GM21447 (cell line): Measurements from ENCODE around the gene MARCKS.
"Not testable (repeated sequence)": the region's sequence is repeated elsewhere in the genome, so short reads cannot be mapped to it uniquely, and the experiment has no call there.

Experiments used
- ATAC-seq: cut with Tn5 transposase; IDR thresholded peaks from one replicate; pipeline ENCODE4 v1.9.1; 2021; ENCODE audit not compliant: unreplicated experiment

MARCKS gene

GRCh38 chr6:113882336-113883022 is 25.3 kb downstream of the MARCKS start:
- no peak for ATAC-seq

- ATAC-seq, result no peak
Observed at GRCh38 chr6:113884011-113884410, 26.9 kb downstream of the MARCKS start.

- ATAC-seq, result no peak
Observed at GRCh38 chr6:113886512-113886911, 29.4 kb downstream of the MARCKS start.

- no peak for ATAC-seq
Observed at GRCh38 chr6:113888493-113888892, 31.3 kb downstream of the MARCKS start.

GRCh38 chr6:113888956-113889630 is 31.9 kb downstream of the MARCKS start:
- ATAC-seq, result no peak

- ATAC-seq, result no peak
Observed at GRCh38 chr6:113893451-113893850, 36.3 kb downstream of the MARCKS start.

- ATAC-seq, result no peak
Observed at GRCh38 chr6:113893866-113894265, 36.7 kb downstream of the MARCKS start.

GRCh38 chr6:113894712-113895674 is 37.8 kb downstream of the MARCKS start:
- ATAC-seq, result no peak

GRCh38 chr6:113901482-113901881 is 44.3 kb downstream of the MARCKS start:
- ATAC-seq, result no peak

GRCh38 chr6:113903666-113904330 is 46.7 kb downstream of the MARCKS start:
- no peak for ATAC-seq

- ATAC-seq, result no peak
Observed at GRCh38 chr6:113907102-113907815, 50.1 kb downstream of the MARCKS start.

GRCh38 chr6:113908801-113909200 is 51.7 kb downstream of the MARCKS start:
- no peak for ATAC-seq

GRCh38 chr6:113909224-113909856 is 52.2 kb downstream of the MARCKS start:
- no peak for ATAC-seq

- not testable (repeated sequence) for ATAC-seq
Observed at GRCh38 chr6:113910285-113910684, 53.1 kb downstream of the MARCKS start.
